CD4-positive, alpha-beta T cell treated with Interferon alpha-2 for 1 hour (primary cell): Measurements from ENCODE around the gene POP4.
"Not testable (repeated sequence)": the region's sequence is repeated elsewhere in the genome, so short reads cannot be mapped to it uniquely, and the experiment has no call there.

ENCODE experiments used
- DNase-seq, 2 donors: peaks; one replicate each; pipeline ENCODE4 v3.0.0-alpha.2; 2020 to 2022

Gene POP4, protein sequence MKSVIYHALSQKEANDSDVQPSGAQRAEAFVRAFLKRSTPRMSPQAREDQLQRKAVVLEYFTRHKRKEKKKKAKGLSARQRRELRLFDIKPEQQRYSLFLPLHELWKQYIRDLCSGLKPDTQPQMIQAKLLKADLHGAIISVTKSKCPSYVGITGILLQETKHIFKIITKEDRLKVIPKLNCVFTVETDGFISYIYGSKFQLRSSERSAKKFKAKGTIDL

DNA sequence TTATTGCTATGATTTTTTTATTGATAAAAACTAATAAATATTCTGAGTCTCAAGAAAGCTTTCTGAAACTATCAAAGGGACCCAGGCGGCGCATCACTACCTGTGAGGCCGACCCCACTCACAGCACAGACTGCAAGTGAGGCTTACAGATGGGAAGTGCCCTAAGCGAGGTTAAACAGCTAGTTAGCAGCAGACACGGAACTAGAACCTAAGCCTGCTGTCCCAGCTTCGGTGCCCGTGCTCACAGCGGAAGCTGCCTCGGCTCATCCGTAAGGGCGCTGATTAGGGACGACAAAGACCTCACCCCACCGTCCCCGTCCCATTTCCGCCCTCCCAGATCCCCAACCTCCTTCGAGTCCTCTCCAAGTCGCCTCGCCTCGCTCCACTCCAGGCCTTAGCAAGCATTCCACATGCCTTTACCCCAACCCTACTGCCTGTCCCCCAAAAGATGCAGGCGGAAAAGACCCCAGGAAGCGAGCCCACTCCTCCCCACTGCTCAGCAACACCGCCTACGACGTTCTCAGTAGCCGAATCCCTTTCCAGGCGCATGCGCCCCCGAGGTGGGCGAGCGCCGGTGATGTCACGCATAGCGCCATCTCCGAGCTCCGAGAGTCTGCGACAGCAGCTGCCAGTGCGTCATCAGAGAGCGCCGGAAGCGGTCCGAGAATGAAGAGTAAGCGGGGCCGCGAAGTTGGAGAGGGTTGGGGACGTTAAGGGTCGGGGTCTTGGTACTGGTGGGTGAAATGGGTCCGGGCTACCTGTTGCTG is at the start of gene POP4:
Gene POP4 (plus strand): TSS at position 631 of the 767 bp plus-strand sequence. CDS start 36 bp downstream, at position 667.
- peak; percentile 96 to 97 for DNase-seq

GRCh38 chr19:29559110-29559509 is 47.0 kb upstream of the POP4 start:
- not testable (repeated sequence) for DNase-seq

- DNase-seq: no peak
Observed at GRCh38 chr19:29559743-29560142, 46.3 kb upstream of the POP4 start.

DNA sequence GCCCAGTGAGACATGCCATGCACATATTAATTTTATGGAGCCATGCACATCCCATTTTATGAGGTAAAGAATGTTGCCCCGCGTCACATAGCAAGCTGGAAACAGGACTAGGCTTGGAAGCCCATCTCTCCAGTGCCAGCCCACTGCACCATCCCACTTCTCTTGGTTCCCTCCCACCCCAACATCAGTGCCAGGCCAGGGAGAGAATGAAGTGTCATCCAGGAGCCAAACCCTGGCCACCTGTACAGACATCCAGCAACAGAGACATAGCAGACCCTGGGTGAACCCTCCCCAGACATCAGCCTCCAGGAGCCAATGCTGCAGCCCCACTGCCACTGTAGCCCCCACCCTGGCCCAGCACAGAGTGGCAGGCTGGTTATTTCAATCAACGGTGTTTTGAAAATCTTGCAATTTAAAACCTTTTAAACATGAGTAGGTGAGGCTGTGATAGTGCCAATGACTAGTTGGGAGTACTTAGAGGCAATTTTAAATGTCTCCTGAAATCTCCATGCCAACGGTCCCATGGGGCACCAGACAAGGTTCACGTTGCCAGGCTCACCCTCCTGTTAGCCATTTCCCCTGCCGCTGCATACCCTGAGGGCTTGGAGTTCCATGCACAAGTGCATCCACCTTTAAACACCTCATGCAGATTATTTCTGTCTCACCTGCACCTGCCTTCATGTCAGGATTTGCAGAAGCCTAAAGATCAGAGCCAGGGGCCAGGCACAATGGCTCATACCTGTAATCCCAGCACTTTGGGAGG is 45.6 kb upstream of the POP4 start:
- no peak for DNase-seq

GRCh38 chr19:29561601-29562000 is 44.5 kb upstream of the POP4 start:
- no peak for DNase-seq

GRCh38 chr19:29562299-29563297 is 43.5 kb upstream of the POP4 start:
- DNase-seq: no peak

DNA sequence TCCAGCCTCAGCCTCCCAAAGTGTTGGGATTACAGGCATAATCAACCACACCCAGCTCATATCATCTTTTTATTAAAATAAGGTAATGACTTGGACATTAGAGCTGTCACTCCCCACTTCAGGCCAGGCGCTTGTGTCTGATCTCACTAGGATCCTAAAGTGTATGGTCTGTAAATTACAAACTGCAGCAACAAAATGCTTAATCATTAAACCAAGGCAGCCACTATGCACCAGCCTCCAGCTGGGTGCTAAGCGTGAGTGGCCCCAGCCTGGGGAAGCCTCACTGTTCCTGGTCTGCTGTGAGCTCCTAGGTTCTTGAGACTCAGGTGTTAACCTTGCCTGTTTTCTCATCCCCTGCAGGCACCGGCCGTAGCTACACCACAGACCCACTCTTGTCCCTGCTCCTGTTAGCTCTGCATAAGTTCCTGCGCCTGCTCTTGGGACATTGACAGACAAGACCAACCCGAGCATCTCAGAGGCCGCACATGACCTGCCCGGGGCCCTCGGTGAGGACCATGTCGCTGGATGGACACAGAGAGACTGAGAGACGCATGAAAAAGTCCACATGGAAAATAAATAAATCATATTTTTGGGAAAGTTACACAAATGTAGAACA is 42.5 kb upstream of the POP4 start:
- DNase-seq: no peak

DNA sequence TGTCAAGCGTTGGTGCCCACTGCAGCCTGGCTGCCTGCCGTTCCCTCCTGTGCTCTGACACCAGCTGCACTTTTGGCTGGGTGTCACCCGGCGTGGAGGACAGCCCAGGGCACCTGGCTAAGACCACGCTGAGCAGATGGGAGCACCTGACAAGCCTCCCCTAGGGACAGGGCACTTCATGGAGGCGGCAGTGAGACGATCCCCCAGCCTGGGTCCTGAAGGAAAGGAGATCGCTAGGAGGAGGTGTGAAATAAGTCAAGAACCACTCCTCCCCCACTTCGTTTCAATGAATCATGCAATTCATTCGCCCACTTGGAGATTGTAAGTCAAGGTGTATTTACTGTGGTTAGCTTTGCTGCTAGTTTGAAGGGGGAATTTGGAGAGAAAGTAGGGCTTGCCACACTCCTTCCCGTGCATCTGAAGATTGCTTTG is 41.5 kb upstream of the POP4 start:
- DNase-seq: no peak

- no peak for DNase-seq
Observed at GRCh38 chr19:29565171-29565570, 40.9 kb upstream of the POP4 start.

- no peak for DNase-seq
Observed at GRCh38 chr19:29566496-29567054, 39.5 kb upstream of the POP4 start.

DNA sequence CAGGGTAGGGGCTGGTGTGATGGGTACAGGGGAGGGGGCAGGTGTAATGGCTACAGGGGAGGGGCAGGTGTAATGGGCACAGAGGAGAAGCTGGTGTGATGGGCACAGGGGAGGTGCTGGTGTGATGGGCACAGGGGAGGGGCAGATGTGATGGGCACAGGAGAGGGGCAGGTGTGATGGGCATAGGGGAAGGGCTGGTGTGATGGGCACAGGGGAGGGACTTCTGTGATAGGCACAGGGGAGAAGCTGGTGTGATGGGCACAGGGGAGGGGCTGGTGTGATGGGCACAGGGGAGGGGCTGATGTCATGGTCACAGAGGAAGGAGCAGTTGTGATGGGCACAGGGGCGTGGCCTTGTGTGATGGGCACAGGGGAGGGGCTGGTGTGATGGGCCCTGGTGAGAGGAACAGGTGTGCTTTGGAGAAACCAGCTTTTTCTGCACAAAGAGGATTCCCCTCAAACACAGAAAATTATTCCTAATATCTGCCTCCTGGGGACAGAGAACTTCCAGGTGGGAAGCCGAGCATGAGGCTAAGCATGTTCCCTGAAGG is 38.6 kb upstream of the POP4 start:
- DNase-seq: no peak

DNA sequence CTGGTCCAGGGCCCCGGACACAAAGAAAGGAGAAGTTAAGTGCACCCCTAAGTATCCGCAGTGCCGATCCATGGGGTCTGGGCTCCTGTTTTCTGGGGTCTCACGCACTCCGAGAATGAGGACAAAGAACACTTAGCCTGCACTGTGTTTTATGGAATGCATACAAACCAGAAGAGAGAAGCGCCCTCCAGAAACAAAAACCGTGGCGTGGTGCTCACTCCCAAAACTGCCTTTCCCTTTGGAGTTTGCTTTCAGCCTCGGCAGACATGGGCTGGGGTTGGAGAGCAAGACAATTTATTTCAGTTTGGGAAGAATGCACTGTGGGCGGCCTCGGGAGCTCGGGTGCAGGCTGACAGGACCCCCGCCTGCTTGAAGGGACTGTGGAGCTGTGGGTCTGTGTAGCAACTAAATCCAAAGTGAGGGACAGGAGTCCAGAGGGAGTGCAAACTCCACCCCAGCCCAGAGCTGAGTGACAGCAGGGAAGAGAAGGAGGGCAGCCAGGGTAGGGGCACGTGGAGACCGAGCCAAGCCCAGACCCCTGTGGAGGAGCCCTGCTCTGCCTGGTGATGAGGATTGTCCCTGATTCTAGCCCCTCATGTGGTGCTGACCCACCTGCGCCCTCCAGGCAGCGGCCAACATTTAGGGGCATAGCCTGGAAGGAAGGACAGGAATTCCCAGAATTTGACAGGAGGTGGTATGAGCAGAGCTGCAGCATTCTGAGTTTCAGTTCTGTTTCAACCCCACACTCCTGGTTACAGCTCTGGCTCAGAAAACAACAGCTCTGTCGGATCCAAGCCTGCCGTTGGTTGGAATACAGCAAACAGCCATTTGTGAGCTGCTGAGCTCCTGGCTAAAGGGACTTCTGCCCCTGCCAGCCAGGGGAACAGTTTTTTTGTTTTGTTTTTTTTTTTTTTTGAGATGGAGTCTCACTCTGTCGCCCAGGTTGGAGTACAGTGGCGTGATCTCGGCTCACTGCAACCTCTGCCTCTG is 37.8 kb upstream of the POP4 start:
- DNase-seq: no peak

DNA sequence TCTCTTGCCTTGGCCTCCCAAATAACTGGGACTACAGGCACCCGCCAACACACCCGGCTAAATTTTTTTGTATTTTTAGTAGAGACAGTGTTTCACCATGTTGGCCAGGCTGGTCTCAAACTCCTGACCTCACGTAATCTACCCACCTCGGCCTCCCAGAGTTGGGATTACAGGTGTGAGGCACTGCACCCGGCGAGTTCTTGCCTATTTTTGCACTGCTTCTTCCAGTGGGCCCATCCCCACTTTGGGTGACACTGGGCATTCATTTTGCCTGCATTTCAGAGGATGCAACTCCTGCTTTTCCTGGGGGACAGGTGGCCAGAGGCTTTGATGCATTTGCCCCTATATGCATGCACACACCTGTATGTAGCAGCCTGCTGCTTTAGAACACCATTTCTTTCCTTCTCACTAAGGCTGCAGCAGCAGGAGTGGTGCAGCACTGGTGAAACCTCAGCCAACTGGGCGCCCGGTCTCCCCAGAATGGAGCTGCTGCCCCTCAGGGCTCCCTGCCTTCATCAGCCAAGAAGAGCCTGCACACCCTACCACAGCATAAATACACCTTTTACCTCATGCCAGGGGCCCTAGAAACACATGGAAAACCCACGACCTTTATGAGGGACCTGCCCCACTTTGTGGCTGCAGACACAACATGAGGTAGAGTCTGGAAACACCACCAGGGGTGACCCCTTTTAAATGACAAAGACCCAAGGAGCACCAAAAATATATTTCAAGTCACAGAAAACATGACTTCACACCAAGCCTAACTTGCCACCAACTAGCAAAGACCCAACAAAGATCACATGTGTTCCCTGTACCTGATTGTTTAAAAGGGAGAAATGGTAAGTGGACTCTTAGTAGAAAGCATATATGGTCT is 36.8 kb upstream of the POP4 start:
- DNase-seq: no peak

GRCh38 chr19:29571181-29571580 is 34.9 kb upstream of the POP4 start:
- DNase-seq: no peak

GRCh38 chr19:29573486-29573885 is 32.6 kb upstream of the POP4 start:
- no peak for DNase-seq

GRCh38 chr19:29574510-29574909 is 31.6 kb upstream of the POP4 start:
- DNase-seq: no peak

DNA sequence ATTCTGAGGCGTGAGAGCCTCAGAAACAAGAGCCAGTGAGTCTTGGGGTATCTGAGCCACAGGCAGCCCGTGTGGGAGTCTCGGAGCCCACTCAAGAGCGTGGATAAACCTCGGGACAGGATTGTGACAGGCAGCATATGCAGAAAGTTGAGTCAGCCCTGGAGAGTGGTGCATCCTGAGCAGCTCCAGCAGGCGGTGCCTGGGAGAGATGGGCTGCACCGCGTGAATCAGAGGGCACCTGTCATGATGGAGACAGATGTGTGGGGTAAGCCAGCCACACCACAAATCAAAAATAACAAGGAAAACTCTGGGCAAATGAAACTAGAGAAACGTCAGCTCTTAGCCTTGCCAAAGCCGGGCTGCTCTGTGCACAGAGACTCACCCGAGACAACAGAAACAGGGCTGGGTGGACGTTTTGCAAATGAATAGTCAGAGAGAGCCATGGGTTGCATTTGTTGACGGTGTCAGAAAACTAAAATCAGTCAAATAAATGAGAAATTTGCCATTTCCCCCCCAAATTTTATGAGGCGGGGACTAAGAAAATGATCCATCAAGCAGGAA is 30.0 kb upstream of the POP4 start:
- no peak for DNase-seq

- no peak for DNase-seq
Observed at GRCh38 chr19:29576761-29577648, 29.1 kb upstream of the POP4 start.
